Nucleus accumbens (tissue), 56 donors: ENCODE data around the gene PTHLH.

Experiments
- DNase-seq, 56 donors: peaks; one replicate each; lab custom pipeline; 2025; lab: John Stamatoyannopoulos, UW

The PTHLH gene

GRCh38 chr12:27946421-27946820 is 26.1 kb downstream of the PTHLH start:
- no peak for DNase-seq

GRCh38 chr12:27940756-27941402 is 31.7 kb downstream of the PTHLH start:
- peak in 29 of 56 donors; percentile 1 to 77 (median 12) for DNase-seq

GRCh38 chr12:27940245-27940644 is 32.3 kb downstream of the PTHLH start:
- DNase-seq: no peak

GRCh38 chr12:27937768-27938167 is 34.8 kb downstream of the PTHLH start:
- DNase-seq: no peak

- DNase-seq: no peak
Observed at GRCh38 chr12:27936196-27936595, 36.3 kb downstream of the PTHLH start.

GRCh38 chr12:27934276-27934675 is 38.3 kb downstream of the PTHLH start:
- DNase-seq: no peak

GRCh38 chr12:27931390-27931789 is 41.1 kb downstream of the PTHLH start:
- DNase-seq: no peak

- DNase-seq: no peak
Observed at GRCh38 chr12:27927347-27927746, 45.2 kb downstream of the PTHLH start.

GRCh38 chr12:27924350-27925135 is 48.0 kb downstream of the PTHLH start:
- DNase-seq: no peak

GRCh38 chr12:27922531-27923139 is 49.9 kb downstream of the PTHLH start:
- DNase-seq: peak in 2 of 56 donors; percentile 5 to 6

- DNase-seq: no peak
Observed at GRCh38 chr12:27919671-27920235, 52.8 kb downstream of the PTHLH start.

- no peak for DNase-seq
Observed at GRCh38 chr12:27915536-27915935, 57.0 kb downstream of the PTHLH start.

- peak in 1 of 56 donors; percentile 0 for DNase-seq
Observed at GRCh38 chr12:27915021-27915420, 57.5 kb downstream of the PTHLH start.

GRCh38 chr12:27913999-27914614 is 58.4 kb downstream of the PTHLH start:
- no peak for DNase-seq

GRCh38 chr12:27911397-27911796 is 61.1 kb downstream of the PTHLH start:
- DNase-seq: no peak
